Prostate gland (tissue), 2 donors: ENCODE results near the gene NDUFS6.
"Not testable (repeated sequence)": the region's sequence is repeated elsewhere in the genome, so short reads cannot be mapped to it uniquely, and the experiment has no call there.

Experiments
- POLR2A ChIP-seq: fragments of 450-650 bp; IDR thresholded peaks from one replicate; pipeline ENCODE4 v1.6.1; 2016; ENCODE audit warnings: antibody characterized with exemption, mild to moderate bottlenecking
- POLR2AphosphoS5 ChIP-seq: sonication (generic); formaldehyde crosslinking; IDR thresholded peaks from one replicate; pipeline ENCODE4 v1.6.1; 2017; ENCODE audit warnings: antibody characterized with exemption
- TF ChIP-seq, protein P1 (sequence below), 4 experiments: fragments of 200-600 bp in 2 of 4; fragments of 450-650 bp in 2 of 4; sonication (generic) in 2 of 4; IDR thresholded peaks; 1 replicate in 3 of 4; 2 replicates in 1 of 4; pipeline ENCODE4 v1.5.1; 2016 to 2019; ENCODE audit warnings: antibody characterized with exemption in 4 of 4, mild to moderate bottlenecking in 2 of 4, moderate library complexity in 2 of 4

DNA sequence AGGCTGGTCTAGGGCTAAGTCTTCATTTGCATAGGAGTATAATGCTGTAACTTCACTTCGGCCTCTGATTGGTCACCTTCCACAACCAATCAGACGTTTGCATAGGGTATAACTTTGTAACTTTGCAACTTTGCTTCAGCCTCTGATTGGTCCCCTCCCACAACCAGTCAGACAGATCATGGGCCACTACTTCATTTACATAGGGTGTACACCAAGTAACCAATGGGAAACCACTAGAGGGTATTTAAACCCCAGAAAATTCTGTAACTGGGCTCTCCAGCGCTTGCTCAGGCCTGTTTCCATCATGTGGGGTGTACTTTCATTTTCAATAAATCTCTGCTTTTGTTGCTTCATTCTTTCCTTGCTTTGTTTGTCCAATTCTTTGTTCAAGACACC lies 11.8 kb upstream of the NDUFS6 start:
- TF ChIP-seq, protein P1, sequence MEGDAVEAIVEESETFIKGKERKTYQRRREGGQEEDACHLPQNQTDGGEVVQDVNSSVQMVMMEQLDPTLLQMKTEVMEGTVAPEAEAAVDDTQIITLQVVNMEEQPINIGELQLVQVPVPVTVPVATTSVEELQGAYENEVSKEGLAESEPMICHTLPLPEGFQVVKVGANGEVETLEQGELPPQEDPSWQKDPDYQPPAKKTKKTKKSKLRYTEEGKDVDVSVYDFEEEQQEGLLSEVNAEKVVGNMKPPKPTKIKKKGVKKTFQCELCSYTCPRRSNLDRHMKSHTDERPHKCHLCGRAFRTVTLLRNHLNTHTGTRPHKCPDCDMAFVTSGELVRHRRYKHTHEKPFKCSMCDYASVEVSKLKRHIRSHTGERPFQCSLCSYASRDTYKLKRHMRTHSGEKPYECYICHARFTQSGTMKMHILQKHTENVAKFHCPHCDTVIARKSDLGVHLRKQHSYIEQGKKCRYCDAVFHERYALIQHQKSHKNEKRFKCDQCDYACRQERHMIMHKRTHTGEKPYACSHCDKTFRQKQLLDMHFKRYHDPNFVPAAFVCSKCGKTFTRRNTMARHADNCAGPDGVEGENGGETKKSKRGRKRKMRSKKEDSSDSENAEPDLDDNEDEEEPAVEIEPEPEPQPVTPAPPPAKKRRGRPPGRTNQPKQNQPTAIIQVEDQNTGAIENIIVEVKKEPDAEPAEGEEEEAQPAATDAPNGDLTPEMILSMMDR (IDR thresholded peaks at IDR 0.05): not testable (repeated sequence)
- not testable (repeated sequence) for TF ChIP-seq POLR2A, POLR2AphosphoS5
